ENCODE data around the gene FAM200B. TPM values are rescaled to one million over a fixed set of nuclear protein-coding genes. Genes with fewer than 3 reads are reported as not detected.

Gene FAM200B
- total and polyA plus RNA-seq, 2 donors (not counting 1 experiment from before 2014, with no cell fraction given), result 22.6 to 35.1 TPM

GRCh38 chr4:15676899-15677298, 4.7 kb upstream of the FAM200B start:
- peaks cover 87% of the 10 kb centered on the region for H3K79me2 ChIP-seq (ENCODE audit: control insufficient read depth, insufficient read depth, low read length)
- H2AFZ ChIP-seq (ENCODE audit: low read length), result no peak overlapping the region
- no peak overlapping the region for H3K9ac ChIP-seq (ENCODE audit: insufficient read depth, low read length)
- no peaks in the 10 kb centered on the region for H3K36me3 ChIP-seq (ENCODE audit: control insufficient read depth, insufficient read depth, low read length)
- no peak overlapping the region for H3K27ac ChIP-seq (ENCODE audit: insufficient read depth, low read length)
- no peaks in the 10 kb centered on the region for H3K9me3 ChIP-seq (ENCODE audit: control insufficient read depth, insufficient read depth, low read depth, low read length)
- DNase-seq (ENCODE audit: low read depth in 2 of 2), result no peak
- H3K27me3 ChIP-seq (ENCODE audit: control insufficient read depth, insufficient read depth, low read length), result no peaks in the 10 kb centered on the region
- TF ChIP-seq CTCF (conservative IDR thresholded peaks at IDR 0.05 in 1 of 2, IDR thresholded peaks at IDR 0.05 in 1 of 2; ENCODE audit: low read depth in 1 of 2, low read length in 2 of 2) (no peak), EZH2 (IDR thresholded peaks at IDR 0.05; ENCODE audit: low read length, missing control alignments) (no peak)
- H3K4me3 ChIP-seq (replicated peaks in 1 of 4; ENCODE audit: control extremely low read depth in 1 of 4, insufficient read depth in 1 of 4, low read depth in 3 of 4, low read length in 4 of 4), result no peak overlapping the region
- H3K4me1 ChIP-seq (ENCODE audit: control insufficient read depth, extremely low read depth, insufficient read depth, low read length), result peaks cover 13% of the 10 kb centered on the region
- no peak overlapping the region for H3K4me2 ChIP-seq (ENCODE audit: extremely low read depth, insufficient read depth, low read length)
- H4K20me1 ChIP-seq (ENCODE audit: control insufficient read depth, extremely low read depth, insufficient read depth, low read length), result no peaks in the 10 kb centered on the region

- no peaks in the 10 kb centered on the region for H3K36me3 ChIP-seq (ENCODE audit: control insufficient read depth, insufficient read depth, low read length)
- TF ChIP-seq EZH2 (IDR thresholded peaks at IDR 0.05; ENCODE audit: low read length, missing control alignments), result no peak
- no peaks in the 10 kb centered on the region for H4K20me1 ChIP-seq (ENCODE audit: control insufficient read depth, extremely low read depth, insufficient read depth, low read length)
- H3K9me3 ChIP-seq (ENCODE audit: control insufficient read depth, insufficient read depth, low read depth, low read length), result no peaks in the 10 kb centered on the region
- no peak overlapping the region for H3K9ac ChIP-seq (ENCODE audit: insufficient read depth, low read length)
- no peak overlapping the region for H2AFZ ChIP-seq (ENCODE audit: low read length)
- DNase-seq (ENCODE audit: low read depth in 2 of 2), result peak; percentile 47 to 74
- H3K4me1 ChIP-seq (ENCODE audit: control insufficient read depth, extremely low read depth, insufficient read depth, low read length), result peaks cover 13% of the 10 kb centered on the region
- no peak overlapping the region for H3K4me3 ChIP-seq (replicated peaks in 1 of 4; ENCODE audit: control extremely low read depth in 1 of 4, insufficient read depth in 1 of 4, low read depth in 3 of 4, low read length in 4 of 4)
- H3K27ac ChIP-seq (ENCODE audit: insufficient read depth, low read length), result no peak overlapping the region
- no peaks in the 10 kb centered on the region for H3K27me3 ChIP-seq (ENCODE audit: control insufficient read depth, insufficient read depth, low read length)
- H3K79me2 ChIP-seq (ENCODE audit: control insufficient read depth, insufficient read depth, low read length), result peaks cover 87% of the 10 kb centered on the region
- H3K4me2 ChIP-seq (ENCODE audit: extremely low read depth, insufficient read depth, low read length), result no peak overlapping the region
These were observed 4.1 kb upstream of the FAM200B start for GRCh38 chr4:15677507-15677988.

- H3K4me3 ChIP-seq (replicated peaks in 1 of 4; ENCODE audit: control extremely low read depth in 1 of 4, insufficient read depth in 1 of 4, low read depth in 3 of 4, low read length in 4 of 4), result peak overlapping the region; percentile 83 to 90 (median 87)
- no peaks in the 10 kb centered on the region for H3K9me3 ChIP-seq (ENCODE audit: control insufficient read depth, insufficient read depth, low read depth, low read length)
- peak overlapping the region; percentile 77 for H3K4me2 ChIP-seq (ENCODE audit: extremely low read depth, insufficient read depth, low read length)
- peak overlapping the region; percentile 38 for H2AFZ ChIP-seq (ENCODE audit: low read length)
- TF ChIP-seq EZH2 (IDR thresholded peaks at IDR 0.05; ENCODE audit: low read length, missing control alignments) (no peak), CTCF (conservative IDR thresholded peaks at IDR 0.05 in 1 of 2, IDR thresholded peaks at IDR 0.05 in 1 of 2; ENCODE audit: low read depth in 1 of 2, low read length in 2 of 2) (no peak)
- no peaks in the 10 kb centered on the region for H3K36me3 ChIP-seq (ENCODE audit: control insufficient read depth, insufficient read depth, low read length)
- no peak for DNase-seq (ENCODE audit: low read depth in 2 of 2)
- peaks cover 15% of the 10 kb centered on the region for H3K4me1 ChIP-seq (ENCODE audit: control insufficient read depth, extremely low read depth, insufficient read depth, low read length)
- H3K27me3 ChIP-seq (ENCODE audit: control insufficient read depth, insufficient read depth, low read length), result no peaks in the 10 kb centered on the region
- H3K79me2 ChIP-seq (ENCODE audit: control insufficient read depth, insufficient read depth, low read length), result peaks cover 83% of the 10 kb centered on the region
- peak overlapping the region; percentile 75 for H3K9ac ChIP-seq (ENCODE audit: insufficient read depth, low read length)
- H3K27ac ChIP-seq (ENCODE audit: insufficient read depth, low read length), result peak overlapping the region; percentile 84
- H4K20me1 ChIP-seq (ENCODE audit: control insufficient read depth, extremely low read depth, insufficient read depth, low read length), result no peaks in the 10 kb centered on the region
These were observed 608 bp upstream of the FAM200B start for GRCh38 chr4:15681067-15681371.

Data from fibroblast of lung (primary cell).